ENCODE data around the gene PEDS1. TPM values are rescaled to one million over a fixed set of nuclear protein-coding genes. Genes with fewer than 3 reads are reported as not detected.

Gene PEDS1
- total and polyA plus RNA-seq, 2 of the 13 experiments (the other 11 are each of a cell fraction or from before 2014, with no cell fraction given): 30.5 to 93.9 TPM

DNA sequence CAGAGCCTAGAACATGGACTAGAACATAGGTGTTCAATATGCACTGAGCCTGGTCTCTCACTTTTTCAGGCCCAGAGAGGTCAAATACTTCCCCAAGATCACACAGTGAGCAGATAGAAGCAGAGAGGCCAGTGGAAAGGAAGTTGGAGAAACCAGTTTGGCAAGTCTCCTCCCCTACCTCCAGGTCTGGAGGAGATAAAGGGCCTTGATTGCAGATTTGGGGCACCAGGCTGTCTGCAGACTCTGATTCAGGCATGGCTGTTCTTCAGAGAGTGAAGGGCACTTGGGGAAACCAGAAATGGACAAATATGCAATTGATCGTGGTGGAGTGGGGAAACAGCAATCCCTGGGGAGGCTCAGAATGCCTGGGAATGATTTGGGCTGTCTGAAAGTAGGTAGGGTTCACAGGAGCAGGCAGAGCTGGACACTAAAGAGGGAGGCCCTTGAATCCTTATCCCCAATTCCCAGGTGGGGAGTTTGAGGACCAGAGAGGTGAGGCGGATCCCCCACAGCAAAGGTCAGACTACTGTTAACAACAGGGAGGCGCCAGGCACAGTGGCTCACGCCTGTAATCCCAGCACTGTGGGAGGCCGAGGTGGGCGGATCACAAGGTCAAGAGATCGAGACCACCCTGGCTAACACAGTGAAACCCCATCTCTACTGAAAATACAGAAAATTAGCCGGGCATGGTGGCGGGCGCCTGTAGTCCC is 2.3 kb downstream of the PEDS1 start:
- DNase-seq (ENCODE audit: low spot score): no peak
- CTCF ChIA-PET (ENCODE audit: low intra/inter-chr PET ratio, low total read pairs): no interaction called here
- ATAC-seq: no peak
- Histone ChIP-seq H3K27ac (ENCODE audit: extremely low read length, insufficient read depth, low read length) (no peak overlapping the region), H2AFZ (ENCODE audit: low read length) (no peak overlapping the region), H3K36me3 (replicated peaks in 1 of 2; ENCODE audit: control insufficient read depth in 1 of 2, insufficient read depth in 2 of 2, low read length in 2 of 2) (peaks cover 12 to 44% of the 10 kb centered on the region in 2 experiments; a peak in 4 of 5 replicates), H3K4me1 (ENCODE audit: insufficient read depth, low read length) (peaks cover 76% of the 10 kb centered on the region), H3K4me2 (ENCODE audit: low read depth, low read length) (peak overlapping the region; percentile 26), H3K79me2 (ENCODE audit: insufficient read depth, low read length) (peaks cover 59% of the 10 kb centered on the region), H3K4me3 (replicated peaks in 1 of 3; ENCODE audit: insufficient read depth in 1 of 3, low read depth in 2 of 3, low read length in 3 of 3) (no peak overlapping the region), H3K9ac (ENCODE audit: insufficient read depth, low read depth, low read length) (peak overlapping the region; percentile 23; the same call in 1 of the 2 replicates), H4K20me1 (ENCODE audit: insufficient read depth, low read length) (no peaks in the 10 kb centered on the region; the same call in 1 of the 2 replicates), H3K27me3 (ENCODE audit: control insufficient read depth in 1 of 2, insufficient read depth in 2 of 2, low read length in 2 of 2) (peaks cover 0 to 4% of the 10 kb centered on the region in 2 experiments; a peak in 1 of 5 replicates), H3K9me3 (ENCODE audit: low read length) (no peaks in the 10 kb centered on the region)
- no peak for FAIRE-seq
- POLR2A ChIA-PET: interaction anchor here (3.5 to 5.2 kb wide), 3 partner anchors 12 to 20 kb away, joined by 19 to 89 read pairs (median 71); no protein-coding TSS in a partner anchor
- BruUV-seq (replicated peaks): no TSS peak
- in situ Hi-C loops (cut with HindIII; ENCODE audit: extremely low pct_ligation_motif_present, low pct_unique_long_range_greater_than_20kb) (no loop called here), intact Hi-C loops (cut with micrococcal nuclease; ENCODE audit: unreplicated experiment) (no loop called here)
- 93% methylated on average over 10 of the region's 10 CpGs for WGBS (ENCODE audit: low lambda C conversion rate)
- TF ChIP-seq ZNF18 (CRISPR knock-in tag; IDR thresholded peaks at IDR 0.05; ENCODE audit: insufficient replicate concordance) (peak; percentile 28), SKI (IDR thresholded peaks at IDR 0.05; ENCODE audit: partially characterized antibody) (no peak), CENPT (CRISPR knock-in tag; IDR thresholded peaks at IDR 0.05; ENCODE audit: low read depth) (no peak), MLLT10 (CRISPR knock-in tag; IDR thresholded peaks at IDR 0.05) (no peak), ZNF501 (CRISPR knock-in tag; IDR thresholded peaks at IDR 0.05) (0 out of 2 replicates have a peak, but pooled peaks have one; percentile 0), ZNF768 (CRISPR knock-in tag; IDR thresholded peaks at IDR 0.05) (peak; percentile 89; the same call in 1 of the 2 replicates), ZHX1 (CRISPR knock-in tag; IDR thresholded peaks at IDR 0.05; ENCODE audit: low read depth) (0 out of 2 replicates have a peak, but pooled peaks have one; percentile 2), ZNF709 (CRISPR knock-in tag; IDR thresholded peaks at IDR 0.05) (no peak), ZNF343 (CRISPR knock-in tag; IDR thresholded peaks at IDR 0.05) (no peak), GMEB2 (CRISPR knock-in tag; IDR thresholded peaks at IDR 0.05; ENCODE audit: low read depth) (no peak)

All from HepG2 (cell line).